ENCODE results near the gene DICER1.

DICER1 gene

DNA sequence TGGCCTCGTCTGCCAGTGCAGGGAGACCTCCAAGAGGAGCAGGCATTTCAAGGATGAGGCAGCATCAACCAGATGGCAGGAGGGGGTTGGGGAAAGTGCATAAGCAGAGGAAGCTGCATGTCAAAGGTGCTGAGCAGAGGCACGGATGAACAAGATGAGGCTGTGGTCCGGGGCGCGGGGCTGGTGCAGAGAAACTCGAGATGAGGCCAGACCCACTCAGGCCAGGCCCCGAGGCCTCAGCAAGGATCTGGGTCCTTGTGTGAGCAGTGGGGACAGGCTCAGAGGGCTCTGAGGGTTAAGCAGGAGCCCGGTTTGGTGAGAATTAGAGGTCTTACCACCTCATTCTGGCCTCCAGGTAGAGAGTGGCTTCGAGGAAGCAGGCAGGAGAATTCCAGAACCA is 98.8 kb downstream of the DICER1 start:
- Histone ChIP-seq H3K27ac (ENCODE audit: low read depth, low read length) (no peak overlapping the region), H3K4me3 (ENCODE audit: low read depth in 1 of 5, low read length in 5 of 5) (no peak overlapping the region), H3K9ac (ENCODE audit: low read length in 5 of 5) (no peak overlapping the region), H3K9me3 (ENCODE audit: control insufficient read depth in 5 of 5, low read length in 5 of 5) (no peaks in the 10 kb centered on the region), H3K36me3 (ENCODE audit: control insufficient read depth in 5 of 5, insufficient read depth in 5 of 5, low read length in 5 of 5) (no peaks in the 10 kb centered on the region), H3K27me3 (ENCODE audit: control insufficient read depth in 5 of 5, insufficient read depth in 4 of 5, low read length in 5 of 5) (no peaks in the 10 kb centered on the region), H3K4me1 (ENCODE audit: control insufficient read depth in 5 of 5, insufficient read depth in 5 of 5, low read length in 5 of 5) (no peaks in the 10 kb centered on the region)

DNA sequence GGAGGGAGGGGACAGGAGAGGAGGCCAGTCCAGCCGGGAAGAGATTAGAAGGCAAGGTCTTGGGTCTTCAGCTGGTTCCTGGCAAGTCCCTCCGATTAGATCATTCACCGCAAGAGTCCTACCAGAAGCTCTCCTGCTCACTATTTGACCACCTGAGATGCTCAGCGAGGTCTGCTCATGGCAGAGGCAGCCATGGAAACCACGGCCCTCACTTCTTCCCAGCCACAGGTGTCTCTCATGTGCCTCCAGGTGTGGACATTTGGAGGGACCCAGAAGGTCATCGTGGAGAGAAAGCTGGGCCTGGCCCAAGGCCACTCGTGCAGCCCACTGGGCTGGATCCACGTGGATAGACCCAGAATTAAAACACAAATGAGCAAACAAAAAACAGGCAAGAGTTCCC is 99.5 kb downstream of the DICER1 start:
- Histone ChIP-seq H3K4me3 (ENCODE audit: low read depth in 1 of 5, low read length in 5 of 5) (no peak overlapping the region), H3K27me3 (ENCODE audit: control insufficient read depth in 5 of 5, insufficient read depth in 4 of 5, low read length in 5 of 5) (no peaks in the 10 kb centered on the region), H3K9ac (ENCODE audit: low read length in 5 of 5) (no peak overlapping the region), H3K4me1 (ENCODE audit: control insufficient read depth in 5 of 5, insufficient read depth in 5 of 5, low read length in 5 of 5) (no peaks in the 10 kb centered on the region), H3K27ac (ENCODE audit: low read depth, low read length) (no peak overlapping the region), H3K36me3 (ENCODE audit: control insufficient read depth in 5 of 5, insufficient read depth in 5 of 5, low read length in 5 of 5) (no peaks in the 10 kb centered on the region), H3K9me3 (ENCODE audit: control insufficient read depth in 5 of 5, low read length in 5 of 5) (no peaks in the 10 kb centered on the region)

GRCh38 chr14:95057147-95057546 is 100.2 kb downstream of the DICER1 start:
- Histone ChIP-seq H3K9ac (ENCODE audit: low read length in 5 of 5) (no peak overlapping the region), H3K27ac (ENCODE audit: low read depth, low read length) (no peak overlapping the region), H3K4me1 (ENCODE audit: control insufficient read depth in 5 of 5, insufficient read depth in 5 of 5, low read length in 5 of 5) (no peaks in the 10 kb centered on the region), H3K36me3 (ENCODE audit: control insufficient read depth in 5 of 5, insufficient read depth in 5 of 5, low read length in 5 of 5) (no peaks in the 10 kb centered on the region), H3K4me3 (ENCODE audit: low read depth in 1 of 5, low read length in 5 of 5) (no peak overlapping the region), H3K9me3 (ENCODE audit: control insufficient read depth in 5 of 5, low read length in 5 of 5) (no peaks in the 10 kb centered on the region), H3K27me3 (ENCODE audit: control insufficient read depth in 5 of 5, insufficient read depth in 4 of 5, low read length in 5 of 5) (no peaks in the 10 kb centered on the region)

- Histone ChIP-seq H3K27me3 (ENCODE audit: control insufficient read depth in 5 of 5, insufficient read depth in 4 of 5, low read length in 5 of 5) (no peaks in the 10 kb centered on the region), H3K9me3 (ENCODE audit: control insufficient read depth in 5 of 5, low read length in 5 of 5) (no peaks in the 10 kb centered on the region), H3K27ac (ENCODE audit: low read depth, low read length) (no peak overlapping the region), H3K4me3 (ENCODE audit: low read depth in 1 of 5, low read length in 5 of 5) (no peak overlapping the region), H3K4me1 (ENCODE audit: control insufficient read depth in 5 of 5, insufficient read depth in 5 of 5, low read length in 5 of 5) (no peaks in the 10 kb centered on the region), H3K36me3 (ENCODE audit: control insufficient read depth in 5 of 5, insufficient read depth in 5 of 5, low read length in 5 of 5) (no peaks in the 10 kb centered on the region), H3K9ac (ENCODE audit: low read length in 5 of 5) (no peak overlapping the region)
Measured at GRCh38 chr14:95056476-95056875, 100.9 kb downstream of the DICER1 start.

GRCh38 chr14:95055318-95055717 is 102.0 kb downstream of the DICER1 start:
- no peak overlapping the region for H3K27ac ChIP-seq (ENCODE audit: low read depth, low read length)

DNA sequence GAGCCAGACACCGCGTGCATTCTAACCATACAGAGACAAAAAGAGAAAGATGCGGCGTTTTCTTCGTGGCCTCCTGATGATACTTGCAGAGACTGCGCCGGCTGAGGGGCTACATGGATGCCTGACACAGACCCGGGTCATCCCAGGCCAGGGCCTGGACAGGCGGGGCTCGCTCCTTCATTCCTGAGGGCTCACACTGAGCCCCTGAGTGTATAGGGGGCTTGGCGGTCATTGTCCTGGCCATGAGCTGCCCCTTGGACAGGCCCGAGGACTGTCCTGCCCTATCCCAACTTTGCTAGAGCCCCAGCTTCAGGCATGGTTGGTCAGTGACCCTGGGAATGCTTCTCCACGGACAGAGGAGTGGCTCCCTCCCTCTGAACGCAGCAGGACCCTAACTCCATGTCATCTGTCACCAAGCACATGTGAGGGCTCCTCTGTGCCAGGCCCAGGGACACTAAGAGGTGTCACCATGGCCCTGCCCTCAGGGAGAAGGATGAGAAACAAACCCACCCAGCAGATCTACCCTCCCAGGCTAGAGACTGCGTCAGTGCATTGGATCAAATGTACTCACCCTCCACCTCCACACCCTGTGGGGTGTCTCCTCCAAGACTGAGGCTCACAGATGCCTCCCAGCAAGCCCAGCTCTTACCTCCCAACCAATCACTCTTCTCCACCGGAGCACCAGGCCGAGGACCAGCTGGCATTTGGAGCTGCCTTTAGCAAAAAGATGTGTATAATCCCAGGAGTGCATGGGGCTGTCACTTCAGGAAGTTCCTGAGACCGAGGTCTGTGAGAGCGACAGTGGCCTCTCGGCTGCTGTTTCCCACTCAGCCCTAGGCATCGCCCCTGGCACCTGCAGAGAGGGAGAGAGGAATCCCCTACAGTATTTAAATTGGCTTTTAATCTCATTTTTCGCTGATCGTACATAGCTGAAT is 102.7 kb downstream of the DICER1 start:
- Histone ChIP-seq H3K27me3 (ENCODE audit: control insufficient read depth in 5 of 5, insufficient read depth in 4 of 5, low read length in 5 of 5) (no peaks in the 10 kb centered on the region), H3K9ac (ENCODE audit: low read length in 5 of 5) (no peak overlapping the region), H3K4me3 (ENCODE audit: low read depth in 1 of 5, low read length in 5 of 5) (no peak overlapping the region)

More at GRCh38 chr14:95055318-95055717, 102.0 kb downstream of the DICER1 start:
- no peak overlapping the region for H3K4me3 ChIP-seq (ENCODE audit: low read depth in 1 of 5, low read length in 5 of 5)
- no peaks in the 10 kb centered on the region for H3K9me3 ChIP-seq (ENCODE audit: control insufficient read depth in 5 of 5, low read length in 5 of 5)
- no peaks in the 10 kb centered on the region for H3K27me3 ChIP-seq (ENCODE audit: control insufficient read depth in 5 of 5, insufficient read depth in 4 of 5, low read length in 5 of 5)
- H3K36me3 ChIP-seq (ENCODE audit: control insufficient read depth in 5 of 5, insufficient read depth in 5 of 5, low read length in 5 of 5) = no peaks in the 10 kb centered on the region
- H3K4me1 ChIP-seq (ENCODE audit: control insufficient read depth in 5 of 5, insufficient read depth in 5 of 5, low read length in 5 of 5) = no peaks in the 10 kb centered on the region
- no peak overlapping the region for H3K9ac ChIP-seq (ENCODE audit: low read length in 5 of 5)

DNA sequence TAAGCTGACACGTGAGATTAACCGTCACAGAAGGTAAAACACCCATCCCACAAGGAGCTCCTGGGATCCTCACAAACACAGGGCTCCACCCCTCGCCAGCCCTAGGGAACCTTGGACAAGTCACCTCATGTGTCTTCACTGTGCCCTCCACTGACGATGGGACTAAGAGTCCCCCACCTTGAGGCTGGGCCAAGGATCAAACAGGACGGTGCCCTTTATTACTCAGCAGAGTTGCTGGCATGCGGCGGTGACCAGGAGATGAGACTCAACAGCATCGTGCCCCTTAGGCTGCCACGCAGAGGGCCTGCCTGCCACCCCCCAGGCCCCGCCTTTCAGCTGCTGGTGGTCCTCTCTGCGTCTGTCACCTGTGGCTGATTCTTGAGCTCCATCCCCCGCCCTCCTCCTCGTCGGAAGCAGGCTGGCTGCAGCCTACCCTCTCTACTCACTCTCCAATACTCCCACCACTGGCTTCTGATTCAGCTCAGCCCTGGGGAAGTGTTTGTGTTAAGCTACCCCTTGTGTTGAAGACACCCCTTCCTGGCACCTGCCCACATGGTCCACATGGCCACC is 105.2 kb downstream of the DICER1 start:
- Histone ChIP-seq H3K27ac (ENCODE audit: low read depth, low read length) (no peak overlapping the region), H3K9me3 (ENCODE audit: control insufficient read depth in 5 of 5, low read length in 5 of 5) (no peaks in the 10 kb centered on the region), H3K27me3 (ENCODE audit: control insufficient read depth in 5 of 5, insufficient read depth in 4 of 5, low read length in 5 of 5) (peaks cover 0 to 3% (median 0%) of the 10 kb centered on the region in 5 donors), H3K9ac (ENCODE audit: low read length in 5 of 5) (no peak overlapping the region), H3K4me1 (ENCODE audit: control insufficient read depth in 5 of 5, insufficient read depth in 5 of 5, low read length in 5 of 5) (no peaks in the 10 kb centered on the region), H3K36me3 (ENCODE audit: control insufficient read depth in 5 of 5, insufficient read depth in 5 of 5, low read length in 5 of 5) (no peaks in the 10 kb centered on the region), H3K4me3 (ENCODE audit: low read depth in 1 of 5, low read length in 5 of 5) (no peak overlapping the region)

More for the DNA sequence above, 102.7 kb downstream of the DICER1 start:
- no peaks in the 10 kb centered on the region for H3K4me1 ChIP-seq (ENCODE audit: control insufficient read depth in 5 of 5, insufficient read depth in 5 of 5, low read length in 5 of 5)
- no peak overlapping the region for H3K27ac ChIP-seq (ENCODE audit: low read depth, low read length)
- no peaks in the 10 kb centered on the region for H3K36me3 ChIP-seq (ENCODE audit: control insufficient read depth in 5 of 5, insufficient read depth in 5 of 5, low read length in 5 of 5)
- no peaks in the 10 kb centered on the region for H3K9me3 ChIP-seq (ENCODE audit: control insufficient read depth in 5 of 5, low read length in 5 of 5)

GRCh38 chr14:95049952-95050351 is 107.4 kb downstream of the DICER1 start:
- no peak overlapping the region for H3K27ac ChIP-seq (ENCODE audit: low read depth, low read length)
- H3K9ac ChIP-seq (ENCODE audit: low read length in 5 of 5) = no peak overlapping the region
- H3K4me3 ChIP-seq (ENCODE audit: low read depth in 1 of 5, low read length in 5 of 5) = no peak overlapping the region
- no peaks in the 10 kb centered on the region for H3K36me3 ChIP-seq (ENCODE audit: control insufficient read depth in 5 of 5, insufficient read depth in 5 of 5, low read length in 5 of 5)
- peaks cover 0 to 15% (median 5%) of the 10 kb centered on the region in 5 donors for H3K27me3 ChIP-seq (ENCODE audit: control insufficient read depth in 5 of 5, insufficient read depth in 4 of 5, low read length in 5 of 5)
- H3K4me1 ChIP-seq (ENCODE audit: control insufficient read depth in 5 of 5, insufficient read depth in 5 of 5, low read length in 5 of 5) = no peaks in the 10 kb centered on the region
- H3K9me3 ChIP-seq (ENCODE audit: control insufficient read depth in 5 of 5, low read length in 5 of 5) = no peaks in the 10 kb centered on the region

DNA sequence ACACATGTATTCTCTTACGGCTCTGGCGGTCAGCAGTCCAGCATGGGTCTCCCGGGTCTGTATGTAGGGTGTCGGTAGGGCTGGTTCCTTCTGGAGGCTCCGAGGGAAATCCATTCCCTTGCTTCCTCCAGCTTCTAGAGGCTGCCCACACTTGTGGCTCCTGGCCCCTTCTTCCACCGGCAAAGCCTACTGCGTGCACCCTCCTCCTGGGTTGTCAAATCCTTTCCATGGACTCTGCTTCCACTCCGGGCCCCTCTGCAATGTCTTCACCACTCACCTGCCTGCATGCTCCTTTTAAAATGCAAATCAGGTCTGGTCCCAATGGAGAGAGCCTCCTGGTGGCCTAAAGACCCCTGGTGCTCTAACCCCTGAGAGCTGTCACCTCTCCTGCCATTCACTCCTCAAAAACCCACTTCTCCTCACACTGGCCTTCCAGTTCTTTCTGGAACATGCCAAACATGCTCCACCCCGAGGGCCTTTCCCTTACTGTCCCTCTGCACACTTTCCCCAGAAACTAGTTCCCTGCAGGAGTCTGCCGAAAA is 108.5 kb downstream of the DICER1 start:
- Histone ChIP-seq H3K9me3 (ENCODE audit: control insufficient read depth in 5 of 5, low read length in 5 of 5) (no peaks in the 10 kb centered on the region), H3K4me3 (ENCODE audit: low read depth in 1 of 5, low read length in 5 of 5) (no peak overlapping the region), H3K36me3 (ENCODE audit: control insufficient read depth in 5 of 5, insufficient read depth in 5 of 5, low read length in 5 of 5) (no peaks in the 10 kb centered on the region), H3K27me3 (ENCODE audit: control insufficient read depth in 5 of 5, insufficient read depth in 4 of 5, low read length in 5 of 5) (peaks cover 0 to 19% (median 8%) of the 10 kb centered on the region in 5 donors), H3K4me1 (ENCODE audit: control insufficient read depth in 5 of 5, insufficient read depth in 5 of 5, low read length in 5 of 5) (peaks cover 0 to 1% (median 0%) of the 10 kb centered on the region in 5 donors), H3K27ac (ENCODE audit: low read depth, low read length) (no peak overlapping the region), H3K9ac (ENCODE audit: low read length in 5 of 5) (no peak overlapping the region)

- H3K9me3 ChIP-seq (ENCODE audit: control insufficient read depth in 5 of 5, low read length in 5 of 5) = no peaks in the 10 kb centered on the region
- H3K27ac ChIP-seq (ENCODE audit: low read depth, low read length) = no peak overlapping the region
- H3K9ac ChIP-seq (ENCODE audit: low read length in 5 of 5) = no peak overlapping the region
- no peak overlapping the region for H3K4me3 ChIP-seq (ENCODE audit: low read depth in 1 of 5, low read length in 5 of 5)
- peaks cover 0 to 19% (median 10%) of the 10 kb centered on the region in 5 donors for H3K27me3 ChIP-seq (ENCODE audit: control insufficient read depth in 5 of 5, insufficient read depth in 4 of 5, low read length in 5 of 5)
- no peaks in the 10 kb centered on the region for H3K36me3 ChIP-seq (ENCODE audit: control insufficient read depth in 5 of 5, insufficient read depth in 5 of 5, low read length in 5 of 5)
- peaks cover 0 to 4% (median 0%) of the 10 kb centered on the region in 5 donors for H3K4me1 ChIP-seq (ENCODE audit: control insufficient read depth in 5 of 5, insufficient read depth in 5 of 5, low read length in 5 of 5)
Measured at GRCh38 chr14:95047754-95048153, 109.6 kb downstream of the DICER1 start.
